Measurements from ENCODE around the gene TRMT112.
"Not testable (repeated sequence)": the region's sequence is repeated elsewhere in the genome, so short reads cannot be mapped to it uniquely, and the experiment has no call there.

Gene TRMT112

GRCh38 chr11:64331569-64332371, 14.4 kb upstream of the TRMT112 start:
- Histone ChIP-seq H3K4me1 (peaks cover 5% of the 10 kb centered on the region; the same call in 1 of the 2 replicates), H3K4me3 (no peak overlapping the region), H3K27me3 (ENCODE audit: low read depth) (no peaks in the 10 kb centered on the region), H3K9me3 (no peaks in the 10 kb centered on the region; the same call in 1 of the 2 replicates), H3K36me3 (replicated peaks) (no peaks in the 10 kb centered on the region)
- DNase-seq (ENCODE audit: low spot score in 2 of 2) = peak; percentile 37 to 76
- in situ Hi-C loops (cut with MboI; ENCODE audit: low sequenced_read_pairs) = no loop called here

GRCh38 chr11:64330888-64331287, 13.5 kb upstream of the TRMT112 start:
- Histone ChIP-seq H3K4me3 (no peak overlapping the region), H3K27me3 (ENCODE audit: low read depth) (no peaks in the 10 kb centered on the region), H3K36me3 (replicated peaks) (no peaks in the 10 kb centered on the region), H3K4me1 (peaks cover 5% of the 10 kb centered on the region; the same call in 1 of the 2 replicates), H3K9me3 (no peaks in the 10 kb centered on the region; the same call in 1 of the 2 replicates)
- no peak for DNase-seq (ENCODE audit: low spot score in 2 of 2)
- in situ Hi-C loops (cut with MboI; ENCODE audit: low sequenced_read_pairs) = no loop called here

DNA sequence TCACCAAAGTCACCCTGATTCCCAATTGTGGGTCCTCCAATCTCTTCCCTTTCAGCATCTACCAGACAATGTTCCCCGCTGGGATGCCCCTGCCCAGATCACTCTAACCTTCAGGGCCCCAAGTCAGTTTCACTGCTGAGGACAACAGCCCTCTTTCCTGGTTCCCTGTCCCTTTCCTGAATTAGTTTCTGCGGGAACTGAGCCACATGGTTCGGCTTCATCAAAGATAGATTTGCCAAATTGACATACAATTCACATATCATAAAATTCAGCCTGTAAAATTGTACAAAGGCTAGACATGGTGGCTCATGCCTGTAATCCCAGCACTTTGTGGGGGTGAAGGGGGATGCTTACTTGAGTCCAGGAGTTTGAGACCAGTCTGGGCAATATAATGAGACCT, 10.6 kb upstream of the TRMT112 start:
- Histone ChIP-seq H3K9me3 (no peaks in the 10 kb centered on the region; the same call in 1 of the 2 replicates), H3K4me1 (peaks cover 5% of the 10 kb centered on the region; the same call in 1 of the 2 replicates), H3K27me3 (ENCODE audit: low read depth) (no peaks in the 10 kb centered on the region), H3K36me3 (replicated peaks) (no peaks in the 10 kb centered on the region), H3K4me3 (no peak overlapping the region)
- in situ Hi-C loops (cut with MboI; ENCODE audit: low sequenced_read_pairs) = no loop called here
- no peak for DNase-seq (ENCODE audit: low spot score in 2 of 2)

- Histone ChIP-seq H3K9me3 (no peaks in the 10 kb centered on the region; the same call in 1 of the 2 replicates), H3K36me3 (replicated peaks) (peaks cover 6% of the 10 kb centered on the region; the same call in 1 of the 2 replicates), H3K4me1 (peaks cover 5% of the 10 kb centered on the region; the same call in 1 of the 2 replicates), H3K27me3 (ENCODE audit: low read depth) (no peaks in the 10 kb centered on the region), H3K4me3 (no peak overlapping the region)
- no peak for DNase-seq (ENCODE audit: low spot score in 2 of 2)
- in situ Hi-C loops (cut with MboI; ENCODE audit: low sequenced_read_pairs) = no loop called here
Observed at GRCh38 chr11:64327375-64327774, 10.0 kb upstream of the TRMT112 start.

GRCh38 chr11:64324692-64325469, 7.5 kb upstream of the TRMT112 start:
- no peak for DNase-seq (ENCODE audit: low spot score in 2 of 2)
- no peaks in the 10 kb centered on the region; the same call in 1 of the 2 replicates for H3K9me3 ChIP-seq
- no peak overlapping the region for H3K4me3 ChIP-seq
- H3K36me3 ChIP-seq (replicated peaks) = peaks cover 19% of the 10 kb centered on the region
- H3K27me3 ChIP-seq (ENCODE audit: low read depth) = no peaks in the 10 kb centered on the region
- no peaks in the 10 kb centered on the region for H3K4me1 ChIP-seq
- in situ Hi-C loops (cut with MboI; ENCODE audit: low sequenced_read_pairs) = no loop called here

- in situ Hi-C loops (cut with MboI; ENCODE audit: low sequenced_read_pairs); DNase-seq (ENCODE audit: low spot score in 2 of 2); H3K27me3 ChIP-seq (ENCODE audit: low read depth); H3K4me1 ChIP-seq; H3K4me3 ChIP-seq; H3K9me3 ChIP-seq: not testable (repeated sequence)
- H3K36me3 ChIP-seq (replicated peaks) = peaks cover 26% of the 10 kb centered on the region
Observed at GRCh38 chr11:64323984-64324383, 6.6 kb upstream of the TRMT112 start.

GRCh38 chr11:64323373-64323772, 6.0 kb upstream of the TRMT112 start:
- Histone ChIP-seq H3K4me1 (peaks cover 8% of the 10 kb centered on the region), H3K4me3 (no peak overlapping the region), H3K27me3 (ENCODE audit: low read depth) (no peaks in the 10 kb centered on the region), H3K36me3 (replicated peaks) (peaks cover 26% of the 10 kb centered on the region), H3K9me3 (no peaks in the 10 kb centered on the region; the same call in 1 of the 2 replicates)
- in situ Hi-C loops (cut with MboI; ENCODE audit: low sequenced_read_pairs) = no loop called here
- no peak for DNase-seq (ENCODE audit: low spot score in 2 of 2)

DNA sequence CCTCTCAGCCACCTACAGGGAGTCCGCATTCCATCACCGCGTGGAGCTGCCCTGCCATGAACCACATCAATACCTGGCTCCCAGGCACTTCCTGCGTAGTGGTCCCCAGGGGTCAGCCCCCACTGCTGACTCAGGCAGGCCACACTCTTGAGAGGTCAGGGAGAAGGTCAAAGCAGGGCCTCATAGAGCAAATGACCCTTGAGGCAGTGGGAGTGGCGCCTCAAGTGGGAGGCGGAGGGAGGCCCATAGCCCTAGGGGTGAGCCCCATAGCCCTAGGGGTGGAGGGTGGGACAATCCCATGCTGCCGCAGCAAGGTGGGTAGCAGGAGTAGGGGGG, 5.5 kb upstream of the TRMT112 start:
- in situ Hi-C loops (cut with MboI; ENCODE audit: low sequenced_read_pairs) = no loop called here
- peaks cover 26% of the 10 kb centered on the region for H3K36me3 ChIP-seq (replicated peaks)
- H3K4me3 ChIP-seq = no peak overlapping the region
- H3K9me3 ChIP-seq = no peaks in the 10 kb centered on the region; the same call in 1 of the 2 replicates
- H3K4me1 ChIP-seq = peaks cover 8% of the 10 kb centered on the region
- H3K27me3 ChIP-seq (ENCODE audit: low read depth) = no peaks in the 10 kb centered on the region
- no peak for DNase-seq (ENCODE audit: low spot score in 2 of 2)

GRCh38 chr11:64321533-64321932, 4.2 kb upstream of the TRMT112 start:
- in situ Hi-C loops (cut with MboI; ENCODE audit: low sequenced_read_pairs) = no loop called here
- Histone ChIP-seq H3K36me3 (replicated peaks) (peaks cover 34% of the 10 kb centered on the region), H3K4me3 (no peak overlapping the region), H3K9me3 (no peaks in the 10 kb centered on the region), H3K4me1 (peaks cover 8% of the 10 kb centered on the region), H3K27me3 (ENCODE audit: low read depth) (no peaks in the 10 kb centered on the region)
- DNase-seq (ENCODE audit: low spot score in 2 of 2) = no peak

- no peaks in the 10 kb centered on the region for H3K27me3 ChIP-seq (ENCODE audit: low read depth)
- in situ Hi-C loops (cut with MboI; ENCODE audit: low sequenced_read_pairs) = no loop called here
- H3K4me3 ChIP-seq = no peak overlapping the region
- no peak for DNase-seq (ENCODE audit: low spot score in 2 of 2)
- no peaks in the 10 kb centered on the region for H3K9me3 ChIP-seq
- H3K36me3 ChIP-seq (replicated peaks) = peaks cover 39% of the 10 kb centered on the region
- peaks cover 13% of the 10 kb centered on the region for H3K4me1 ChIP-seq
Observed at GRCh38 chr11:64321026-64321425, 3.7 kb upstream of the TRMT112 start.

GRCh38 chr11:64320556-64320955, 3.2 kb upstream of the TRMT112 start:
- no peak overlapping the region for H3K4me3 ChIP-seq
- no peaks in the 10 kb centered on the region for H3K9me3 ChIP-seq
- H3K27me3 ChIP-seq (ENCODE audit: low read depth) = no peaks in the 10 kb centered on the region
- peaks cover 13% of the 10 kb centered on the region for H3K4me1 ChIP-seq
- DNase-seq (ENCODE audit: low spot score in 2 of 2) = no peak
- in situ Hi-C loops (cut with MboI; ENCODE audit: low sequenced_read_pairs) = no loop called here
- peaks cover 44% of the 10 kb centered on the region for H3K36me3 ChIP-seq (replicated peaks)

DNA sequence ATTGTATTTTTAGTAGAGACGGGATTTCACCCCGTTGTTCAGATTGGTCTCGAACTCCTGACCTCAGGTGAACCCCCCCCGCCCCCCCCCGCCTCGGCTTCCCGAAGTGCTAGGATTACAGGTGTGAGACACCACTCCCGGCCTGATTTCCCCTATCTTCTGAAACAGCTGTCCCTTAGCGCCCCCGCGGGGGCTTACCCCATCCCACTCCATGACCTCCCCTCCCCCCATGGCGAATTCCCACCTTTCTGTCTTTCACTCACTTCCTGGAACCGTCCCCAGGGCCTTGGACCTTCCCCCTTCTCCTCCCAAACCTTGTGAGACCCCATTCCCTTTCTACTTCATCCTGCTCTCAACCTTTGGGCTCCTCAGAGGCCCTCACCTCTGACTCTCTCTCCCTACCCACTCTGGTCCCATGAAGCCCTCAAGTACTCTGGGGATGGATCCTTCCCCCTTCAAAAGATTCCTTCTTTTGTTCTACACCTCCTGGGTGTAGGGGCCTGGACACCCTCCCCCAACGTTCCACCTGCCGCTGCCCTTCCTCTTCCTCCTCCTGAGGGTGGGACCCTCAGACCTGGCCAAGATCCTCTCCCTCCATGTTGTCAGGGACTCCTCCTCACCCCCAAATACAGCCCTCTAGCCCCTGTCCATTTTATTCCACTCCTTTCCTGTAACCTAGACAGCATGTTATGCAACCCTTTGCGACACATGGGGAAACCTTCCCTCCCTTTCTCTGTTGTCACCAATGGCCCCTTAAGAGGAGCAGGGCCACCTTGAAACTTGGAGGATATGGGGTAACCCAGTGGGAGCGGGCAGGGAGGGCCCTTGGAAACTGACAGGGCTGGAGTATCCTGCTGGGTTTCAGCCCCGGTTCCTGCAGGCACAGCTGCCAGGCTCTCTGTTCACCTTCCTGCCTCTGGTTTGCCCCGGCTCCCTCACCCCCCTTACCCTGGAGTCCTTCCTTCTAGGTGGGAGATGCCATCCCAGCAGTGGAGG, 1.7 kb upstream of the TRMT112 start:
- Histone ChIP-seq H3K4me3 (peak overlapping the region; percentile 91), H3K4me1 (peaks cover 13% of the 10 kb centered on the region), H3K9me3 (no peaks in the 10 kb centered on the region), H3K27me3 (ENCODE audit: low read depth) (no peaks in the 10 kb centered on the region), H3K36me3 (replicated peaks) (peaks cover 59% of the 10 kb centered on the region)
- peak in 1 of 2 experiments; percentile 42 for DNase-seq (ENCODE audit: low spot score in 2 of 2)
- in situ Hi-C loops (cut with MboI; ENCODE audit: low sequenced_read_pairs) = no loop called here
